ENCODE measurements around the gene CATSPERE. TPM values are rescaled to one million over a fixed set of nuclear protein-coding genes. Genes with fewer than 3 reads are reported as not detected.
"Not testable (repeated sequence)": the region's sequence is repeated elsewhere in the genome, so short reads cannot be mapped to it uniquely, and the experiment has no call there.

CATSPERE gene
- total and polyA plus RNA-seq, 10 of the 15 experiments (the other 5 are each of a cell fraction or from before 2014, with no cell fraction given) = 0.04 to 0.24 (median 0.17) TPM; not detected in 3

DNA sequence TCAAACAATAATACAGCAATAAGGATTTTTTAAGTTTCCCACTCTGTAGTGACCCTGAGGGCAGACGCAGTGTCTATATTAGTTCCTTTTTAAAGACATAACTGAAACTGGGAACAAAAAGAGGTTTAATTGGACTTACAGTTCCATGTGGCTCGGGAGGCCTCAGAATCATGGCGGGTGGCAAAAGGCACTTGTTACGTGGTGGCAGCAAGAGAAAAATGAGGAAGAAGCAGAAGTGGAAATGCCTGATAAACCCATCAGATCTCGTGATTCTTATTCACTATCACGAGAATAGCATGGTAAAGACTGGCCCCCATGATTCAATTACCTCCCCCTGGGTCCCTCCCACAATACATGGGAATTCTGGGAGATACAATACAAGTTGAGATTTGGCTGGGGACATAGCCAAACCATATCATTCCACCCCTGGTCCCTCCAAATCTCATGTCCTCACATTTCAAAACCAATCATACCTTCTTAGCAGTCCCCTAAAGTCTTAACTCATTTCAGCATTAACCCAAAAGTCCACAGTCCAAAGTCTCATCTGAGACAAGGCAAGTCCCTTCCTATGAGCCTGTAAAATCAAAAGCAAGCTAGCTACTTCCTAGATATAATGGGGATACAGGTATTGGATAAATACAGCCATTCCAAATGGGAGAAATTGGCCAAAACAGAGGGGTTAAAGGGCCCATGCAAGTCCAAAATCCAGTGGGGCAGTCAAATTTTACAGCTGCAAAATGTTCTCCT is 205.8 kb downstream of the CATSPERE start:
- H3K79me2 ChIP-seq (ENCODE audit: control insufficient read depth, insufficient read depth, low read length); DNase-seq (ENCODE audit: low read depth, low spot score); H3K27me3 ChIP-seq (replicated peaks in 1 of 2; ENCODE audit: control insufficient read depth in 2 of 2, insufficient read depth in 2 of 2, low read length in 1 of 2); H3K9ac ChIP-seq (ENCODE audit: control insufficient read depth, insufficient read depth, low read length); H3K9me3 ChIP-seq (replicated peaks; ENCODE audit: control insufficient read depth, insufficient read depth, low read length); H3K4me1 ChIP-seq (ENCODE audit: control insufficient read depth, insufficient read depth, low read length); ATAC-seq; FAIRE-seq; in situ Hi-C loops (cut with MboI); H2AFZ ChIP-seq (ENCODE audit: control insufficient read depth, low read depth, low read length); H3K4me3 ChIP-seq; RAD21 ChIA-PET (ENCODE audit: unreplicated experiment); intact Hi-C loops (cut with micrococcal nuclease; ENCODE audit: unreplicated experiment); BruUV-seq (replicated peaks); H3K4me2 ChIP-seq (ENCODE audit: control insufficient read depth, insufficient read depth); H3K27ac ChIP-seq (ENCODE audit: control insufficient read depth, insufficient read depth); SMC1A ChIA-PET (ENCODE audit: uncharacterized antibody, unreplicated experiment); H3K36me3 ChIP-seq (ENCODE audit: control insufficient read depth in 2 of 2, insufficient read depth in 2 of 2, low read length in 1 of 2); H4K20me1 ChIP-seq (ENCODE audit: control insufficient read depth, insufficient read depth); POLR2A ChIA-PET: not testable (repeated sequence)
- WGBS (ENCODE audit: insufficient coverage, insufficient replicate concordance, low lambda C conversion rate, missing lambda C conversion rate) = 98% methylated on average over 6 of the region's 6 CpGs
- CTCF ChIA-PET = interaction anchor here (1.2 to 1.6 kb wide), 2 partner anchors 32 to 63 kb away, joined by 3 to 4 read pairs; no protein-coding TSS in a partner anchor

DNA sequence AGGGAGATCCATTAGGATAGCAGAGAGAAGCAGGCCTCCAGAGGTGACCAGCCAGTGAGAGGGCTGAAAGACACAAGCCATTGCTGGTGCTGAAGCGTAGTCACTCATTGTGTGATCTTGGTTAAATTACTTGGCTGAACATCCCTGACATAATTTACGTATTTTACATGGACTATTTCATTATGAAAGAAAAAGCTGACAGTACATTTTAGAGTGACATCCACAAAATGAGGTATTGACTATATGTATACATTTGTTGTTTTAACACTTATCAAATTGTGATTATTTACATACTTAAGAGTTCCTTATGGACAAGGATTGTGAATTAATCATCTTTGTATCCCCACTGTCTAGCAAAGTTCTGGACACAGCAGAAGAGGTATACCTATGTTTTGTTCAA is 206.7 kb downstream of the CATSPERE start:
- ChIA-PET POLR2A (no interaction called here), RAD21 (ENCODE audit: unreplicated experiment) (no interaction called here), CTCF (no interaction called here), SMC1A (ENCODE audit: uncharacterized antibody, unreplicated experiment) (no interaction called here)
- Histone ChIP-seq H2AFZ (ENCODE audit: control insufficient read depth, low read depth, low read length) (no peak overlapping the region), H3K27ac (ENCODE audit: control insufficient read depth, insufficient read depth) (no peak overlapping the region), H3K4me1 (ENCODE audit: control insufficient read depth, insufficient read depth, low read length) (no peaks in the 10 kb centered on the region), H3K79me2 (ENCODE audit: control insufficient read depth, insufficient read depth, low read length) (no peaks in the 10 kb centered on the region; the same call in 1 of the 2 replicates), H3K4me3 (no peak overlapping the region), H3K27me3 (replicated peaks in 1 of 2; ENCODE audit: control insufficient read depth in 2 of 2, insufficient read depth in 2 of 2, low read length in 1 of 2) (no peaks in the 10 kb centered on the region), H3K9me3 (replicated peaks; ENCODE audit: control insufficient read depth, insufficient read depth, low read length) (no peaks in the 10 kb centered on the region), H3K4me2 (ENCODE audit: control insufficient read depth, insufficient read depth) (no peak overlapping the region), H4K20me1 (ENCODE audit: control insufficient read depth, insufficient read depth) (no peaks in the 10 kb centered on the region), H3K9ac (ENCODE audit: control insufficient read depth, insufficient read depth, low read length) (no peak overlapping the region), H3K36me3 (ENCODE audit: control insufficient read depth in 2 of 2, insufficient read depth in 2 of 2, low read length in 1 of 2) (no peaks in the 10 kb centered on the region; a peak in 1 of 4 replicates)
- ATAC-seq (no peak), FAIRE-seq (no peak), DNase-seq (ENCODE audit: low read depth, low spot score) (no peak)
- in situ Hi-C loops (cut with MboI) (no loop called here), intact Hi-C loops (cut with micrococcal nuclease; ENCODE audit: unreplicated experiment) (no loop called here)
- 98% methylated on average over 2 of the region's 2 CpGs for WGBS (ENCODE audit: insufficient coverage, insufficient replicate concordance, low lambda C conversion rate, missing lambda C conversion rate)
- BruUV-seq (replicated peaks) = no TSS peak
- TF ChIP-seq BACH1 (IDR thresholded peaks at IDR 0.05; ENCODE audit: borderline replicate concordance) = no peak
- no peak for TF ChIP-seq NR2C1 (IDR thresholded peaks at IDR 0.05)
- TF ChIP-seq, protein P1, sequence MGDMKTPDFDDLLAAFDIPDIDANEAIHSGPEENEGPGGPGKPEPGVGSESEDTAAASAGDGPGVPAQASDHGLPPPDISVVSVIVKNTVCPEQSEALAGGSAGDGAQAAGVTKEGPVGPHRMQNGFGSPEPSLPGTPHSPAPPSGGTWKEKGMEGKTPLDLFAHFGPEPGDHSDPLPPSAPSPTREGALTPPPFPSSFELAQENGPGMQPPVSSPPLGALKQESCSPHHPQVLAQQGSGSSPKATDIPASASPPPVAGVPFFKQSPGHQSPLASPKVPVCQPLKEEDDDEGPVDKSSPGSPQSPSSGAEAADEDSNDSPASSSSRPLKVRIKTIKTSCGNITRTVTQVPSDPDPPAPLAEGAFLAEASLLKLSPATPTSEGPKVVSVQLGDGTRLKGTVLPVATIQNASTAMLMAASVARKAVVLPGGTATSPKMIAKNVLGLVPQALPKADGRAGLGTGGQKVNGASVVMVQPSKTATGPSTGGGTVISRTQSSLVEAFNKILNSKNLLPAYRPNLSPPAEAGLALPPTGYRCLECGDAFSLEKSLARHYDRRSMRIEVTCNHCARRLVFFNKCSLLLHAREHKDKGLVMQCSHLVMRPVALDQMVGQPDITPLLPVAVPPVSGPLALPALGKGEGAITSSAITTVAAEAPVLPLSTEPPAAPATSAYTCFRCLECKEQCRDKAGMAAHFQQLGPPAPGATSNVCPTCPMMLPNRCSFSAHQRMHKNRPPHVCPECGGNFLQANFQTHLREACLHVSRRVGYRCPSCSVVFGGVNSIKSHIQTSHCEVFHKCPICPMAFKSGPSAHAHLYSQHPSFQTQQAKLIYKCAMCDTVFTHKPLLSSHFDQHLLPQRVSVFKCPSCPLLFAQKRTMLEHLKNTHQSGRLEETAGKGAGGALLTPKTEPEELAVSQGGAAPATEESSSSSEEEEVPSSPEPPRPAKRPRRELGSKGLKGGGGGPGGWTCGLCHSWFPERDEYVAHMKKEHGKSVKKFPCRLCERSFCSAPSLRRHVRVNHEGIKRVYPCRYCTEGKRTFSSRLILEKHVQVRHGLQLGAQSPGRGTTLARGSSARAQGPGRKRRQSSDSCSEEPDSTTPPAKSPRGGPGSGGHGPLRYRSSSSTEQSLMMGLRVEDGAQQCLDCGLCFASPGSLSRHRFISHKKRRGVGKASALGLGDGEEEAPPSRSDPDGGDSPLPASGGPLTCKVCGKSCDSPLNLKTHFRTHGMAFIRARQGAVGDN (IDR thresholded peaks at IDR 0.05) = no peak
- TF ChIP-seq, protein P2, sequence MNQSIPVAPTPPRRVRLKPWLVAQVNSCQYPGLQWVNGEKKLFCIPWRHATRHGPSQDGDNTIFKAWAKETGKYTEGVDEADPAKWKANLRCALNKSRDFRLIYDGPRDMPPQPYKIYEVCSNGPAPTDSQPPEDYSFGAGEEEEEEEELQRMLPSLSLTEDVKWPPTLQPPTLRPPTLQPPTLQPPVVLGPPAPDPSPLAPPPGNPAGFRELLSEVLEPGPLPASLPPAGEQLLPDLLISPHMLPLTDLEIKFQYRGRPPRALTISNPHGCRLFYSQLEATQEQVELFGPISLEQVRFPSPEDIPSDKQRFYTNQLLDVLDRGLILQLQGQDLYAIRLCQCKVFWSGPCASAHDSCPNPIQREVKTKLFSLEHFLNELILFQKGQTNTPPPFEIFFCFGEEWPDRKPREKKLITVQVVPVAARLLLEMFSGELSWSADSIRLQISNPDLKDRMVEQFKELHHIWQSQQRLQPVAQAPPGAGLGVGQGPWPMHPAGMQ (IDR thresholded peaks at IDR 0.05; ENCODE audit: borderline replicate concordance) = no peak
- TF ChIP-seq CHD1 (IDR thresholded peaks at IDR 0.05; ENCODE audit: low read depth, low read length) = no peak
- no peak for TF ChIP-seq PKNOX1 (IDR thresholded peaks at IDR 0.05)
- TF ChIP-seq ETV6 (conservative IDR thresholded peaks at IDR 0.05 in 1 of 2, IDR thresholded peaks at IDR 0.05 in 1 of 2; ENCODE audit: borderline replicate concordance in 1 of 2, low read depth in 1 of 2) = no peak
- no peak for TF ChIP-seq ZSCAN29 (IDR thresholded peaks at IDR 0.05)
- TF ChIP-seq SPI1 (IDR thresholded peaks at IDR 0.05; ENCODE audit: borderline replicate concordance, insufficient read depth, low read depth, low read length) = no peak

Data from GM12878 (cell line).